Neural progenitor cell (in vitro differentiated cells): ENCODE data around the gene PTPN5.

Experiments
- CTCF ChIP-seq: fragments of 200-600 bp; sonication (generic); IDR thresholded peaks from 2 replicates; pipeline ENCODE4 v1.5.1; 2017; ENCODE audit warnings: antibody characterized with exemption, mild to moderate bottlenecking
- EZH2 ChIP-seq: fragments of 200-600 bp; sonication (generic); IDR thresholded peaks from 2 replicates; pipeline ENCODE4 v1.6.1; 2017; ENCODE audit warnings: antibody characterized with exemption, mild to moderate bottlenecking, moderate library complexity
- EZH2phosphoT487 ChIP-seq: fragments of 200-600 bp; sonication (generic); IDR thresholded peaks from 2 replicates; pipeline ENCODE4 v1.6.1; 2017; ENCODE audit warnings: antibody characterized with exemption

GRCh38 chr11:18769802-18770456, 21.7 kb downstream of the PTPN5 start:
- TF ChIP-seq CTCF (no peak), EZH2 (no peak), EZH2phosphoT487 (no peak)
